Measurements from ENCODE around the gene RAD51B.
"Not testable (repeated sequence)": the region's sequence is repeated elsewhere in the genome, so short reads cannot be mapped to it uniquely, and the experiment has no call there.

The RAD51B gene

GRCh38 chr14:68281497-68281896, 461.9 kb downstream of the RAD51B start:
- FAIRE-seq (peak; percentile 89), DNase-seq (ENCODE audit: insufficient read length, low spot score) (no peak)

- DNase-seq (ENCODE audit: insufficient read length, low spot score) (no peak), FAIRE-seq (peak; percentile 83)
Observed at GRCh38 chr14:68282479-68283377, 463.1 kb downstream of the RAD51B start.

- DNase-seq (ENCODE audit: insufficient read length, low spot score) (no peak), FAIRE-seq (peak; percentile 94)
Observed at GRCh38 chr14:68283378-68284123, 464.0 kb downstream of the RAD51B start.

- FAIRE-seq (peak; percentile 23), DNase-seq (ENCODE audit: insufficient read length, low spot score) (no peak)
Observed at GRCh38 chr14:68284333-68284732, 464.8 kb downstream of the RAD51B start.

- no peak for FAIRE-seq
- no peak for DNase-seq (ENCODE audit: insufficient read length, low spot score)
Observed at GRCh38 chr14:68284834-68285233, 465.3 kb downstream of the RAD51B start.

- no peak for DNase-seq (ENCODE audit: insufficient read length, low spot score)
Observed at GRCh38 chr14:68285421-68286179, 466.0 kb downstream of the RAD51B start.

GRCh38 chr14:68286667-68287066, 467.1 kb downstream of the RAD51B start:
- DNase-seq (ENCODE audit: insufficient read length, low spot score): no peak
- FAIRE-seq: peak; percentile 83

More at GRCh38 chr14:68285421-68286179, 466.0 kb downstream of the RAD51B start:
- peak; percentile 66 for FAIRE-seq

GRCh38 chr14:68289452-68289851, 469.9 kb downstream of the RAD51B start:
- not testable (repeated sequence) for FAIRE-seq; DNase-seq (ENCODE audit: insufficient read length, low spot score)

- peak; percentile 61 for DNase-seq (ENCODE audit: insufficient read length, low spot score)
Observed at GRCh38 chr14:68291820-68292219, 472.2 kb downstream of the RAD51B start.

GRCh38 chr14:68292441-68293215, 473.0 kb downstream of the RAD51B start:
- DNase-seq (ENCODE audit: insufficient read length, low spot score): no peak

More at GRCh38 chr14:68291820-68292219, 472.2 kb downstream of the RAD51B start:
- FAIRE-seq: peak; percentile 91

GRCh38 chr14:68293404-68293803, 473.8 kb downstream of the RAD51B start:
- FAIRE-seq (no peak), DNase-seq (ENCODE audit: insufficient read length, low spot score) (no peak)

More at GRCh38 chr14:68292441-68293215, 473.0 kb downstream of the RAD51B start:
- no peak for FAIRE-seq

GRCh38 chr14:68295316-68295816, 475.8 kb downstream of the RAD51B start:
- FAIRE-seq (peak; percentile 90), DNase-seq (ENCODE audit: insufficient read length, low spot score) (no peak)

GRCh38 chr14:68297039-68297438, 477.5 kb downstream of the RAD51B start:
- FAIRE-seq: peak; percentile 9
- no peak for DNase-seq (ENCODE audit: insufficient read length, low spot score)

- peak; percentile 84 for DNase-seq (ENCODE audit: insufficient read length, low spot score)
- FAIRE-seq: peak; percentile 95
Observed at GRCh38 chr14:68297876-68298468, 478.4 kb downstream of the RAD51B start.

GRCh38 chr14:68300608-68301007, 481.0 kb downstream of the RAD51B start:
- no peak for DNase-seq (ENCODE audit: insufficient read length, low spot score)
- peak; percentile 92 for FAIRE-seq

- FAIRE-seq (no peak), DNase-seq (ENCODE audit: insufficient read length, low spot score) (no peak)
Observed at GRCh38 chr14:68301219-68301618, 481.6 kb downstream of the RAD51B start.

GRCh38 chr14:68302938-68303337, 483.4 kb downstream of the RAD51B start:
- peak; percentile 4 for FAIRE-seq
- not testable (repeated sequence) for DNase-seq (ENCODE audit: insufficient read length, low spot score)

GRCh38 chr14:68305738-68306137, 486.2 kb downstream of the RAD51B start:
- DNase-seq (ENCODE audit: insufficient read length, low spot score) (no peak), FAIRE-seq (peak; percentile 83)

- FAIRE-seq (peak; percentile 81), DNase-seq (ENCODE audit: insufficient read length, low spot score) (no peak)
Observed at GRCh38 chr14:68306265-68306933, 486.8 kb downstream of the RAD51B start.

All from HTR-8/SVneo (cell line).